SK-N-SH (cell line): ENCODE measurements around the gene XRCC5. TPM values are rescaled to one million over a fixed set of nuclear protein-coding genes. Genes with fewer than 3 reads are reported as not detected.
"Not testable (repeated sequence)": the region's sequence is repeated elsewhere in the genome, so short reads cannot be mapped to it uniquely, and the experiment has no call there.

Experiments
- CTCF ChIA-PET: fragments of 300-600, 350-600 bp; formaldehyde crosslinking; extraction: SDS; loops from one replicate; lab custom pipeline; 2021; lab: Yijun Ruan, JAX
- POLR2A ChIA-PET: fragments of 350-600 bp; sonication (Branson Sonifier 250); formaldehyde crosslinking; extraction: SDS; loops from one replicate; lab custom pipeline; 2020; ENCODE audit warnings: antibody characterized with exemption, inconsistent platforms; lab: Yijun Ruan, JAX
- DNase-seq: peaks from one replicate; pipeline ENCODE4 v3.0.0; 2012
- H2AFZ ChIP-seq: fragments of 200-600 bp; sonication (generic); 2 replicates; pipeline ENCODE4 v1.8.1; 2016; ENCODE audit warnings: antibody characterized with exemption, mild to moderate bottlenecking, low read depth
- H3F3A ChIP-seq: fragments of 200-600 bp; sonication (generic); replicated peaks from 2 replicates; pipeline ENCODE3; 2016; ENCODE audit warnings: antibody characterized with exemption, mild to moderate bottlenecking; ENCODE audit not compliant: insufficient read depth
- H3K27ac ChIP-seq, 2 experiments: fragments of 200-500 bp in 1 of 2; fragments of 200-600 bp in 1 of 2; sonication (Bioruptor generic) in 1 of 2; sonication (generic), shearing (Covaris generic) in 1 of 2; 2 replicates each; pipeline versions ENCODE4 v1.5.1 to v1.6.1; 2014 to 2016; ENCODE audit warnings: low read depth in 2 of 2, inconsistent platforms in 1 of 2, low read length in 1 of 2, mild to moderate bottlenecking in 1 of 2, mixed read lengths in 1 of 2
- H3K27me3 ChIP-seq: fragments of 200-600 bp; sonication (generic), shearing (Covaris generic); 2 replicates; pipeline ENCODE4 v1.6.1; 2016; ENCODE audit warnings: mixed run types; ENCODE audit not compliant: insufficient read depth
- H3K36me3 ChIP-seq, 2 experiments: fragments of 200-500 bp in 1 of 2; fragments of 200-600 bp in 1 of 2; sonication (Bioruptor generic) in 1 of 2; sonication (generic) in 1 of 2; replicated peaks in 1 of 2; 2 replicates each; pipeline versions ENCODE3 to v1.5.1; 2014 to 2016; ENCODE audit warnings: low read length in 1 of 2, mild to moderate bottlenecking in 1 of 2; ENCODE audit not compliant: insufficient read depth in 2 of 2, control insufficient read depth in 1 of 2
- H3K4me1 ChIP-seq, 2 experiments: fragments of 200-500 bp in 1 of 2; fragments of 200-600 bp in 1 of 2; sonication (Bioruptor generic) in 1 of 2; sonication (generic), shearing (Covaris generic) in 1 of 2; 2 replicates each; pipeline versions ENCODE4 v1.5.1 to v1.6.1; 2014 to 2016; ENCODE audit warnings: low read depth in 1 of 2, low read length in 1 of 2, mixed run types in 1 of 2; ENCODE audit not compliant: insufficient read depth in 2 of 2, control insufficient read depth in 1 of 2
- H3K4me2 ChIP-seq: fragments of 200-600 bp; sonication (generic), shearing (Covaris generic); 2 replicates; pipeline ENCODE4 v1.6.1; 2017; ENCODE audit warnings: mixed run types
- H3K4me3 ChIP-seq, 2 experiments: fragments of 200-500 bp in 1 of 2; fragments of 200-600 bp in 1 of 2; sonication (Bioruptor generic) in 1 of 2; sonication (generic), shearing (Covaris generic) in 1 of 2; 2 replicates each; pipeline versions ENCODE4 v1.5.1 to v1.8.1; 2014 to 2016; ENCODE audit warnings: low read depth in 2 of 2, inconsistent platforms in 1 of 2, low read length in 1 of 2, mild to moderate bottlenecking in 1 of 2, mixed read lengths in 1 of 2, moderate library complexity in 1 of 2
- H3K79me2 ChIP-seq: fragments of 200-600 bp; sonication (generic); 2 replicates; pipeline ENCODE4 v1.8.1; 2017; ENCODE audit warnings: mild to moderate bottlenecking; ENCODE audit not compliant: insufficient read depth
- H3K9ac ChIP-seq: fragments of 200-600 bp; sonication (generic); 2 replicates; pipeline ENCODE4 v1.6.1; 2017; ENCODE audit warnings: mixed run types
- H3K9me2 ChIP-seq: fragments of 200-600 bp; sonication (generic); 2 replicates; pipeline ENCODE4 v1.6.1; 2017; ENCODE audit warnings: mixed run types
- H3K9me3 ChIP-seq: fragments of 200-600 bp; sonication (generic); 2 replicates; pipeline ENCODE4 v1.6.1; 2017; ENCODE audit warnings: mixed run types, mild to moderate bottlenecking, moderate library complexity
- H4K20me1 ChIP-seq: fragments of 200-600 bp; sonication (generic); 2 replicates; pipeline ENCODE4 v1.6.1; 2017; ENCODE audit warnings: mild to moderate bottlenecking, mixed run types; ENCODE audit not compliant: insufficient read depth
- CHD2 ChIP-seq: fragments of 150-350 bp; IDR thresholded peaks from 2 replicates; pipeline ENCODE4 v1.6.1; 2018; ENCODE audit warnings: low read length; ENCODE audit not compliant: partially characterized antibody
- FOSL2 ChIP-seq: IDR thresholded peaks from 2 replicates; pipeline ENCODE4 v1.4.0; 2012; ENCODE audit warnings: low read depth, mild to moderate bottlenecking, moderate library complexity, borderline replicate concordance
- JUND ChIP-seq: IDR thresholded peaks from 2 replicates; pipeline ENCODE4 v1.4.0; 2012
- MEF2A ChIP-seq: IDR thresholded peaks from 2 replicates; pipeline ENCODE4 v1.4.0; 2012; ENCODE audit warnings: low read depth, borderline replicate concordance
- POLR2AphosphoS5 ChIP-seq: IDR thresholded peaks from 2 replicates; pipeline ENCODE4 v1.6.1; 2012; ENCODE audit warnings: low read depth, low read length
- RFX5 ChIP-seq: IDR thresholded peaks from 2 replicates; pipeline ENCODE4 v1.6.1; 2012; ENCODE audit warnings: mild to moderate bottlenecking, improper control_type of control experiment, low read length
- RXRA ChIP-seq: IDR thresholded peaks from 2 replicates; pipeline ENCODE4 v1.4.0; 2012; ENCODE audit warnings: low read depth, mild to moderate bottlenecking, borderline replicate concordance
- ZBTB33 ChIP-seq: IDR thresholded peaks from 2 replicates; pipeline ENCODE4 v1.4.0; 2012; ENCODE audit warnings: low read depth, borderline replicate concordance
- WGBS: methylation state at CpG from one replicate; pipeline ENCODE4 v1.1.6; 2017; ENCODE audit warnings: low lambda C conversion rate; 5-methylcytosine and 5-hydroxymethylcytosine counted together
- polyA plus RNA-seq, 3 experiments: library from polyadenylated mRNA; depleted of rRNA; stranded (reverse); fragments of >200 nt; gene quantifications; 2 replicates each; pipeline ENCODE4 v1.2.3, GENCODE V29; 2012

Gene XRCC5
- polyA plus RNA-seq, 1 of the 3 experiments (the other 2 are of a cell fraction), result 125 TPM

DNA sequence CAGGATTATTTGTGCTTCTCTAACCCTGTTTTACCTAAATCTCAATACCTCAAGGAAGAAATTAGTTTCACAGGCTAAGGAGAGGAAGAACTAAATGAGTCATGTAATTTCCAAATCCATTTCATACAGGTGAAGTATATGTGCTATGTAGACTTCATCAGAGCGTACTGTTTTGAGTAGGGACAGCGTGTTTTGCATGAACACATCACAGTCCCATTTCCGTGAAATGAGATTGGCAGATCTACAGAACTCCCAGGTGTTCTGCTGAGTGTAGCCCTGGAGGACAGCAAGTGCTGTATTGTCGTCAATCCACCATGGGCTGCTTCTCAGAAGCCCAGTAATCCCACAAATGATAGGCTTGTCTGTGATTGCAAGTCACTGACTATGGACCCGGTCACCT is 97.7 kb downstream of the XRCC5 start (continued):
- TF ChIP-seq RXRA (no peak), ZBTB33 (no peak)

DNA sequence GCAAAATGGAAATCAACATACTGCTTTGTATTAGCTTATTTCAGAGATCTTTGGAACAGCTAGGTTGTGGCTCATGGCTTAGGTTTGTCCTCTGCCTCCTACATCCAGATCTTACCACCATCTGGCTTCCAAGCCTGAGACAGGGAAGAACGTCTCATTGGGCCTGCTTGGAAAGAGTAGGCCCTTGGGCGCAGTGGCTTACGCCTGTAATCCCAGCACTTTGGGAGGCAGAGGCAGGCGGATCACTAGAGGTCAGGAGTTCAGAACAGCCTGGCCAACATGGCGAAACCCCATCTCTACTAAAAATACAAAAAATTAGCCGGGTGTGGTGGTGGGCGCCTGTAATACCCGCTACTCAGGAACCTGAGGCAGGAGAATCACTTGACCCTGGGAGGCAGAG is 99.5 kb downstream of the XRCC5 start:
- ChIA-PET POLR2A (interaction anchor here (0.7 to 1.2 kb wide), 2 partner anchors 9 to 13 kb away, joined by 3 to 4 read pairs; no protein-coding TSS in a partner anchor), CTCF (interaction anchor here (1.0 kb wide), 1 partner anchor 165 kb away, joined by 3 read pairs; no protein-coding TSS in a partner anchor)
- H3K9me2 ChIP-seq, H3K27me3 ChIP-seq, H3K4me3 ChIP-seq, DNase-seq, H4K20me1 ChIP-seq, H3K4me2 ChIP-seq, H3K79me2 ChIP-seq, H2AFZ ChIP-seq, H3K9ac ChIP-seq, H3K9me3 ChIP-seq: not testable (repeated sequence)
- Histone ChIP-seq H3K4me1 (peaks cover 7 to 20% of the 10 kb centered on the region in 2 experiments; a peak in 3 of 4 replicates), H3K36me3 (peaks cover 63 to 75% of the 10 kb centered on the region in 2 experiments), H3K27ac (0 out of 4 replicates have a peak overlapping the region, but pooled peaks of 1 of the 2 experiments have one; percentile 4), H3F3A (peaks cover 21% of the 10 kb centered on the region)
- WGBS, result 98% methylated on average over 8 of the region's 8 CpGs

DNA sequence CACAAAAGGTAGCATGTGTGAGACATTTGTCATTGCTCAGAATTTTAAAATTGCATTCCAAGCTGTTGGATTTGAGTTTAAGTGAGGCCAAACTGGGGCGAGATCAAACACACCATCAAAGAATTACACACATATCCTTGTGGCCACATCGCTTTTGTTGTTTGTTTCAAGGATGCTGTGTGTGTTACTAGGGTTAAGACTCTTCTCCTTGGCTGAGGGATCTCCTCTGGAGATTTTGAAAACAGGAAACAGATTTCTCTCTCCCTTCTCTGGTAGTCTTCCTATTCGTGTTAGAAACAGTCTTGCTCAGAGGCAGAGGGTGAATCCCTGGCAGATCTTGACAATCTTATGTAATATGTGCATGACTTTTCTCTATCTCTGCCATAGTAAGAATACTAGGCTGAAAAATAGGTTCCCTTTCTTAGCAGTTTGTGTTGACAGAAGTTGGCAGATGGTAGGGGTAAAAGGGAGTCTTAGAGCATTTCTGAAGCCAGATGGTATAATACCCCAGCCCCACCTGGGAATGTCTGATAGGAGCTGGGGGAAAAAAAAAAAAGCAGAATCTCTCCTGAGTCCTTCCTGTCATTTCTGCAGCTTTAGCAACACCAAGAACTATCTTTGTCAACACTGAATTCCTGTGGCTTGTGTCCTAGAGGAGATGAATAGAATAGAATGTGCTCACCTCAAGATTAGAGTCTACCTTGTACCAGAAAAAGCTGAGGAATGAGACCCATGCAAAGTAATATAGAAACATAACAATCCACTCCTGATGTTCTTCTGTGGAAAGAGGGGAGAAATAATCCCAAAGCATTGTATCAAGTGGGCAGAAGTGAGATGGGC is 101.8 kb downstream of the XRCC5 start:
- Histone ChIP-seq H2AFZ (no peak overlapping the region), H3K4me2 (no peak overlapping the region), H3K9ac (no peak overlapping the region), H3K4me3 (no peak overlapping the region), H3K27me3 (no peaks in the 10 kb centered on the region), H3K9me2 (no peaks in the 10 kb centered on the region), H3F3A (peaks cover 36% of the 10 kb centered on the region), H3K79me2 (no peaks in the 10 kb centered on the region; the same call in 1 of the 2 replicates), H3K36me3 (peaks cover 53% of the 10 kb centered on the region in 2 experiments), H3K4me1 (peaks cover 9 to 21% of the 10 kb centered on the region in 2 experiments), H3K9me3 (no peaks in the 10 kb centered on the region), H4K20me1 (no peaks in the 10 kb centered on the region), H3K27ac (peak overlapping the region; percentile 21 to 64)
- DNase-seq, result no peak
- TF ChIP-seq FOSL2 (no peak), MEF2A (no peak), POLR2AphosphoS5 (peak; percentile 5; the same call in 1 of the 2 replicates), RFX5 (no peak), CHD2 (no peak), JUND (no peak)
- ChIA-PET POLR2A (no interaction called here), CTCF (interaction anchor here (0.5 kb wide), 1 partner anchor 16 kb away, joined by 3 read pairs; no protein-coding TSS in a partner anchor)
- WGBS, result 85% methylated on average over 3 of the region's 3 CpGs
